Motor neuron (in vitro differentiated cells): Measurements from ENCODE around the gene ZDHHC14. TPM values are rescaled to one million over a fixed set of nuclear protein-coding genes. Genes with fewer than 3 reads are reported as not detected.

ENCODE experiments used
- ATAC-seq, 8 experiments: fragments of 200-7000 bp; cut with Tn5 transposase; replicated peaks in 6 of 8; 2 replicates each; pipeline ENCODE4 v1.8.0; 2021; ENCODE audit warnings: mild to moderate bottlenecking in 8 of 8, moderate library complexity in 8 of 8
- H3K27ac ChIP-seq, 2 donors: fragments of 250-450 bp; sonication (Bioruptor Pico); 2 replicates each; pipeline ENCODE4 v1.9.0; 2021; ENCODE audit warnings: antibody characterized with exemption in 2 of 2, mild to moderate bottlenecking in 2 of 2, moderate library complexity in 1 of 2
- H3K4me1 ChIP-seq, 2 donors: fragments of 250-450 bp; sonication (Bioruptor Pico); replicated peaks in 1 of 2; 2 replicates each; pipeline ENCODE4 v1.6.1; 2021; ENCODE audit warnings: antibody characterized with exemption in 2 of 2, mild to moderate bottlenecking in 2 of 2, moderate library complexity in 1 of 2
- H3K4me3 ChIP-seq, 5 donors: fragments of 250-450 bp; sonication (Bioruptor Pico); 2 replicates each; pipeline ENCODE4 v1.9.0; 2021; ENCODE audit warnings: antibody characterized with exemption in 5 of 5, mild to moderate bottlenecking in 5 of 5, moderate library complexity in 4 of 5
- WGBS, 10 experiments: fragments of 450-650 bp; shearing (Covaris generic); methylation state at CpG; one replicate each; pipeline ENCODE4 v1.0.0; 2022; 5-methylcytosine and 5-hydroxymethylcytosine counted together
- in situ Hi-C, 9 experiments: fragments of 400-800 bp; cut with MboI; loops; one replicate each; pipeline ENCODE4 v1.15.0; 2021; ENCODE audit warnings: low sequenced_read_pairs in 9 of 9, low pct_unique_long_range_greater_than_20kb in 2 of 9; ENCODE audit not compliant: unreplicated experiment in 9 of 9
- total RNA-seq, 8 experiments: library from RNA; unstranded; fragments of 300-600 nt; gene quantifications; 2 replicates each; pipeline versions ENCODE4 v1.2.3 to v1.2.4, GENCODE V29; 2022

ZDHHC14 gene
- total RNA-seq, 8 experiments from 2014 or later, result 2.9 to 22.7 (median 3.7) TPM

DNA sequence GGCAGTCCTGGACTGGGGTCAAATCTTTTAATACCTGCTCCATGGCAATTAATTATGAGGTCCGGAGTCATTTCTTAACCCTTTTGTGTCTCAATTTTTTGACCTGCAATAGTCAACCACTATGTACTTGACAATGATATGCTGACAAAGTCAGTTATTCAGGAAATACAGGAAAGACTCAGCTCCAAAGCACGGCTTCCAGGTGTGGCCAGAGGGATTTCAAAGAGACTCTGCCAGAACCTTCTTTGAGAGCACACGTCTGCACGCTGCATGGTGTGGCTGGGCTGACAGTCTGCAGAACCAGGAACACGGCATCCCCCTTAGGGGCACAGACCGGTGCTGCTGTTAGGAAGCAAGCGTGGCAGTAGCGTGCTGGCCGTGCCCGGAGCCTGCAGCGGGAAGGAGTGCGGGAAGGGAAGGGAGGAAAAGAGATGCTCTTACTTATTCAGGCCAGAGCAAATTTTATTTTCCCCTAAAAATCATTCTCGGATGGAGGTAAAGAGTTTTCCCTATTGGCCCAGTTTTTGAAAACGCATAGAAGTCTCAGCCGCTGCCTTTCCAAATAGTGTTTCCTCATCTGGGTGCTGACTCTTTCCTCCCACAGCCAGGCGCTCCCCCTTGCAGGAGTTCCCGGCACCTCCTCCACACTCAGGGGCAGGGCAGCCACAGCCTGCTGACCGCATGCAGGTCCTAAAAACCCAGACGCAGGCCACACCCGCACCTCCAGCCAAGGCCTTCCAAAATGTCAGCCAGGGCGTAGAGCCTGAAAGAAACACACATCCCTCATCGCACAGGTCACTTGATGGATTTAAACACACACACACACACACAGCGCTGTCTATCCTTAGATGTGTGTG is 254.6 kb downstream of the ZDHHC14 start:
- ATAC-seq, result peak in 3 of 8 experiments; percentile 58 to 79 (median 65)
- 57 to 100% (median 85%) methylated on average over 1 to 14 of the region's 23 CpGs; no CpG with 5 or more reads in 3 of the 10 experiments for WGBS, 10 experiments
- H3K4me1 ChIP-seq, result peaks cover 0 to 9% of the 10 kb centered on the region in 2 donors
- H3K27ac ChIP-seq, result no peak overlapping the region
- in situ Hi-C loops, result no loop called here
- no peak overlapping the region for H3K4me3 ChIP-seq

DNA sequence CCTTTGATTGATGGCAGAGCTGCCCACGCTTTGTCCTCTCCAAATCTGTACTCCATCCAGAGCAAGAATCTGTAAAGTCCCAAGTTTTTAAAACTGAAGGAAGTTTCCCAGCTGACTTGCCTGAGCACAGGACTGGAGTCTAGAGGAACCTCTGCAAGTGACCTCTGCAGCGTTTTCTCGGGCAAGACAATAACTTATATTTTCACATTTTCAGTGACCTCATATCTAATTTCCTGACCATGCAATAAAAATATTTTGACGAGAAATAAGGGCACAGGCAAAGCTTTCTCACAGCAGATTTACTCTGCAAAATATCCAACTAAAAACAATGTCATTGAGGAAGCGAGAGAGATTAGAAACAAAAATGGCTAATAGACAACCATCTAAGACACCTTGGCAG is 256.5 kb downstream of the ZDHHC14 start:
- no peak overlapping the region for H3K4me3 ChIP-seq
- H3K27ac ChIP-seq, result no peak overlapping the region
- in situ Hi-C loops, result no loop called here
- WGBS, 10 experiments, result 86 to 100% (median 93%) methylated on average over 1 to 5 of the region's 5 CpGs
- no peak for ATAC-seq
- peaks cover 0 to 9% of the 10 kb centered on the region in 2 donors for H3K4me1 ChIP-seq

DNA sequence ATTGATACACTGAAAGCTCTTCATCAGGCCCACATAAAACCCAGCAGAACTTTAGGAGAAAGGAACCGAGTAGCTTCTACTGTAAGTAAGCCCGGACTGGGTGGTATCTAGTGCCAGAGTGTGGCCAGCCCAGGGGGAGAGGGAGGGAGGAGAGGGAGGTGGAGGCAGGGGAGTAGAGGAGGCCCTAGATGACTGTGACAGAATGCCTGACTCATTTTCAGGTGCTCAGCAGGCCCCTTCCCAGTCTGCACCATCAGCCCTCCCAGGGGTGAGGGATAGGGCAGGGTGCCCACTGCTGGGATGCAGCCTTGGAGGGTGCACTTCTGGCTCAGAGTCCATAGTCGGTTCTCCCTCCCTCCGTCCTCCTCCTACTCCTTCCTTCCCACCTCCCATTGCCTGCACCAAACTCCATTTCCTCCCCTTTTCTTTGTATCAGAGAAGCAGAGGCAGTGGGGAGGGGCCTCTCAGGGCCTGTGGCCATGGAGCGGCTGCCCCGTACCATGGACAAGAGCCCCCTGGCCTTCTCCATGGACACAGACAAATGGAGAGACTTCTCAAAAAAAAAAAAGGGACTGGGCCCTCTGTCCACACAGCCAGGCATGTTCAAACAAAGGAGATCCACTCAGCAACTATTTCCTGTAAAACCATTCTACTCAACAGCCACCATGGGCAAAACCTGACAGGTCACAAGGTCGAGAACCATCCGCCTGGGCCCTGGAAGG is 257.1 kb downstream of the ZDHHC14 start:
- ATAC-seq, result peak in 3 of 8 experiments; percentile 53 to 96 (median 73)
- H3K4me3 ChIP-seq, result no peak overlapping the region
- peaks cover 0 to 9% of the 10 kb centered on the region in 2 donors for H3K4me1 ChIP-seq
- H3K27ac ChIP-seq, result no peak overlapping the region
- 60 to 90% (median 80%) methylated on average over 1 to 4 of the region's 8 CpGs; no CpG with 5 or more reads in 3 of the 10 experiments for WGBS, 10 experiments
- in situ Hi-C loops, result no loop called here

DNA sequence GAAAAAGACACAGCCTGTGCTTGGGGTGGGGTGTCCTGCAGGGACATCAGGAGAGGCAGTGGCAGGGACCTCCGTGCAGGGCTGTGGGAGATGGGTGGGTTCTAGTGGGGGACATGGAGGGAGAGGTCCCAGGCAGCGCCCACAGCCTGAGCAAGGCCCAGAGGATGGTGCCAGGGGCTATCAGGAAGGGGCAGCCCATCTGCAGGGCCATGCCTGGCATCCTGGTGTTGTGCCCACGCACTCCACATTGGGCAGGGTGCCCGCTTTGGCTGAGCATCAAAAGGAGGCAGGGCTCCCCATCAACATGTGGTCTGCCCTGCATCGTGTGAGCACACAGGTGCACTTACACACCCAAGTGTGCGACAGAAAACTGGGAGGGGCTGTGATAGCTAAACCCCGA is 257.8 kb downstream of the ZDHHC14 start:
- 80 to 100% (median 92%) methylated on average over 1 to 2 of the region's 7 CpGs; no CpG with 5 or more reads in 7 of the 10 experiments for WGBS, 10 experiments
- H3K27ac ChIP-seq, result no peak overlapping the region
- peaks cover 0 to 9% of the 10 kb centered on the region in 2 donors for H3K4me1 ChIP-seq
- no peak for ATAC-seq
- no peak overlapping the region for H3K4me3 ChIP-seq
- in situ Hi-C loops, result no loop called here

DNA sequence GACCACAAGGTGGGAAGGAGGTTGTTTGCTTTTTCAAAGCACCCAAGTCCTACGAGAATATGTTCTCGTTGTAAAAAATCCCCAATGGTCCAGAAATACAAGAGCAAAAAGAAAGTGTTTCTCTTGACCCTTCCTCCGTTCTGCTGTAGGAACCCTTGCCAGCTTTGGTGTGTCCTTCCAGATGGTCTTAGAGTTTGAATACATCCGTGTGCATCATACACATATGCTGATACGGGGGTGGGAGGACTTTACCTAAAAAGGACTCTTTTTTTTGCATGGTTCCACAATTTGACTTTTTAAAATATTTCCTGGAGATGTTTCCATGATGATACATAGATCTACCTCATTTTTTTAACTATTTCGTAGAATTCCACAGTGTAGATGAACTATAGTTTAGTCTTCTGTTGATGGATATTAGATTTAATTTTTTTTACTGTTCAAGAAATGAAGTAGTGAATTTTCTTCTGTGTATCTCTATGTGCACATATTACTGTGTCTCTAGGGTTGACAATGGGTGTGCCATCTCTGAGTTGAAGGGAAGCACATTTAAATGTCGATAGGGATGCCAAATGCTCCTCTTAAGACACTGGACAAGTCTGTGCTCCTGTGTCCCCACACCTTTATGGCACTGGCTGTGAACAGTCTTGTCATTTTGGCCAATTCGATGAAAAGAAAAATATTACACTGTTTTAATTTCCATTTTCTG is 259.9 kb downstream of the ZDHHC14 start:
- in situ Hi-C loops, result no loop called here
- ATAC-seq, result peak in 3 of 8 experiments; percentile 76 to 85 (median 78)
- peaks cover 0 to 15% of the 10 kb centered on the region in 2 donors for H3K4me1 ChIP-seq
- H3K4me3 ChIP-seq, result no peak overlapping the region
- WGBS, 10 experiments, result 22 to 97% (median 60%) methylated on average over 1 to 8 of the region's 8 CpGs; no CpG with 5 or more reads in 1 of the 10 experiments
- no peak overlapping the region for H3K27ac ChIP-seq

DNA sequence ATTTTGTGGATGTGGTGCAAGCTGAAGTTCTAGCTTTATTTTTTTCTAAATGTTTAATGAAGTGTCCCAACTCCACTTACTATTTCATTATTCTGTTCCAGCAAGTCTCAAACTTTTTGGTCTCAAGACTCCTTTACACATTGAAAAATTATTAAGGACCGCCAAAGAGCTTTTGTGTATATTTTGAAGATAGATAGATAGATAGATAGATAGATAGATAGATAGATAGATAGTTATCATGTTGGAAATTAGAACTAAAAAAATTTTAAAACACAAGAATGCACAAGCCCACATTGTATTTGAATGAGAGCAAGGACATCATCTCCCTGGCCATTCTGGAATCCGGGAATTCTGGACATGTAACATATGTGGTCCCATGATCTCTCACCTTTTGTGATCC is 260.8 kb downstream of the ZDHHC14 start:
- 82 to 100% (median 100%) methylated on average over 1 to 2 of the region's 2 CpGs; no CpG with 5 or more reads in 1 of the 10 experiments for WGBS, 10 experiments
- no peak overlapping the region for H3K27ac ChIP-seq

DNA sequence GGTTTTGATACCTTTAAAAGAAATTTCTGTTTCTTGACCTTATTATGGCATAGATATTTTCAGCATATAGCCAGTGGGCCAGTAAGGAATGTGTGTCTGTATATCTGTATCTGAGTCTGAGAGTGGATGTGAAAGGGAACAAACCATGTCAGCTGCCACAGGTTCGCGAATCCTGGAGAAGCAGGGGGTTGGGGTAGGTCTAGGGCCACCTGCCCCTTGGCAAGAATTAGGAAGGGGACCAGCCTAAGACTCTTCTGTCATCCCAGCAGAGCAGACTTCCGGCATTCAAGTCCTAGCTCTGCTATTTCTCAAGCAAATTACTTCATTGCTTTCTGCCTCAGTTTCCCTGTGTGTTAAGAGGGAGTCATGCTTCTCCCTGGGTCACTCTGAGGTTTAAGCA is 261.7 kb downstream of the ZDHHC14 start:
- in situ Hi-C loops, result no loop called here
- no peak overlapping the region for H3K4me3 ChIP-seq
- WGBS, 10 experiments, result 94 to 100% (median 100%) methylated on average over 1 to 3 of the region's 3 CpGs; no CpG with 5 or more reads in 5 of the 10 experiments

More for the DNA sequence above, 260.8 kb downstream of the ZDHHC14 start:
- Histone ChIP-seq H3K4me3 (no peak overlapping the region), H3K4me1 (peaks cover 0 to 15% of the 10 kb centered on the region in 2 donors)
- ATAC-seq, result no peak
- in situ Hi-C loops, result no loop called here

DNA sequence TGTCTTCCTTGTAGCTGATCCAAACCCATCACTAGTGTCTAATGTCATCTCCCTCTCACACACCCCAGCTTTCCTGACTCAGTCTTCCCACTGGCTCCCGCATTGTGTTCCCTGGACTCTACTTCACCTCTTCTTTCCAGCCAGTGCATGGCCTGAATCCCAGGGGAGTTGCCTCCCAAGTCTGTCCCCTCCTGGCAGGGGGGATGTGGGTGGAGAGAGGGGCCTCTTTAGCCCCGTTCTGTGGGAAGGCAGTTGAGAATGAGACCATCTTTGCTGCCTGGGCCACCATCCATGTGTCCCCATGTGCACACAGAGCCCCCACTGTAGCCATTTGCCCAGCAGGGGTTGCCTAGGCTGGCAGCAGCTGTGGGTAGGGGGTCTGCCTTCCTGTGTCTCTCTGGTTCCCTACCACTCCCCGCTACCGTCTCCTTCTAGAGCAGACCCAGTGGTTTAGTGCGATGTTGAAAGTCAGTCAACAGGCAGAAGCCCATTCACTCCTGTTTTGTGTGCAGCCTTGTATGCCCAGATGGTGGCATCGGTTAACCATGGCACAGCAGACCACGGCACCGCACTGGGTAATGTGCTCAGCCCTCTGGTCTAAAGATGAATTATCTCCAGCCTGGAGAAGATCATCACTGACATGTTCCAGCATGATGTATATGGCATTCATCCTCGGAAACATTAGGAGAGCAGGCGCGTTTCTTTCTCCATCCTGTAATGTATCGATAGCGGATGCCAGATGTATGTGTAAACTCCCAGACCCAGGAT is 263.2 kb downstream of the ZDHHC14 start:
- in situ Hi-C loops, result no loop called here
- H3K27ac ChIP-seq, result no peak overlapping the region
- H3K4me1 ChIP-seq, result peaks cover 3 to 6% of the 10 kb centered on the region in 2 donors
- peak in 3 of 8 experiments; percentile 24 to 74 (median 46) for ATAC-seq
- 28 to 100% (median 83%) methylated on average over 1 to 9 of the region's 13 CpGs; no CpG with 5 or more reads in 1 of the 10 experiments for WGBS, 10 experiments
- no peak overlapping the region for H3K4me3 ChIP-seq

More for the DNA sequence above, 261.7 kb downstream of the ZDHHC14 start:
- H3K4me1 ChIP-seq, result peaks cover 0 to 15% of the 10 kb centered on the region in 2 donors
- H3K27ac ChIP-seq, result no peak overlapping the region
- ATAC-seq, result no peak

DNA sequence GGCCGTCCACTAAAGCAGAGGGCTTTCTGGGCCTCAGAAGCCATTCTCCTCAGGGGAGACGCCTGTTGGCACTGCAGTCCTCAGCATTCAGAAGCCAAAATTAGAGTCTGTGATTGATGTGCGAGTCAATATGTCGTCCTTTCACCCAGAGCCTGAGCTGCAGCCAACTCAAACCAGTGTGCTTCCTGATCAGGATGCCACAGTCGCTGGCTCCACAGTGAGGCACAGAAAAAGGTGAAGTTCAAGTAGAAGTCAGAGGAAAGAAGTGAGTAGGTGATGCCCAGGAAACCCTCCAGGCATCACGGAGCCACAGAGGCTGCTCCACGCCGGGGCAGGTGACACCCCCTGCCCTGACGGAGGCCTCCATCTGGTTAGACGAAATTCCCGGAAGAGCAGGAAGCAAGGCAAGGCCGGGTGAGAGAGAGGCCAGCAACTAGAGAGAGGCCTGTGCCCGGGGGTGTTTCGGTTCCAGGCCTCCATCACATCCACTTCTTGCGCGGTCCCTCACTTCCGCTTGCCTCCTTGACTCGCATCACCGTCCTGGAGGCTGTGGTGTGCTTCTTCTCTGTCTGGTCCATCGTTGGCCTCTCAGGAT is 264.3 kb downstream of the ZDHHC14 start:
- in situ Hi-C loops, result no loop called here
- WGBS, 10 experiments, result 74 to 100% (median 94%) methylated on average over 1 to 7 of the region's 20 CpGs; no CpG with 5 or more reads in 3 of the 10 experiments
- no peak overlapping the region for H3K4me3 ChIP-seq
- H3K27ac ChIP-seq, result no peak overlapping the region
- peaks cover 3 to 6% of the 10 kb centered on the region in 2 donors for H3K4me1 ChIP-seq
- peak in 1 of 8 experiments; percentile 51 for ATAC-seq

DNA sequence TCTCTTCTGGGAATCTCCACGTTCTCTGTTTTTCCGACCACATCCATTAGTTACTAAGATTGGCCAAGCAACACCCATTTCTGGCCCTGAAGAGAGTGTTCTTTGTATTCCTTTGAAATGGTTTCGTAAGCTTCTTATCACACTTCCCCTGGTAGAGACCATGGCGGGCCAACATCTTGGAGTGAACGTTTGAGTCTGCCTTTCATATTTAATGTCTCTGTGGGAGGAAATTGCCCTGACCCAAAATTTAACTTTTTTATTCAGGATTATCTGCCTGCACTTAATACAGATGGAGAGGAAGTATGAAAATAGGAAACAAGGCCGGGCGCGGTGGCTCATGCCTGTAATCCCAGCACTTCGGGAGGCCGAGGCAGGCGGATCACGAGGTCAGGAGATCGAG is 265.0 kb downstream of the ZDHHC14 start:
- WGBS, 10 experiments, result 83 to 100% (median 94%) methylated on average over 1 to 12 of the region's 13 CpGs; no CpG with 5 or more reads in 2 of the 10 experiments
- ATAC-seq, result no peak
- no peak overlapping the region for H3K27ac ChIP-seq
- H3K4me1 ChIP-seq, result peaks cover 3 to 6% of the 10 kb centered on the region in 2 donors
- H3K4me3 ChIP-seq, result no peak overlapping the region
- in situ Hi-C loops, result no loop called here

DNA sequence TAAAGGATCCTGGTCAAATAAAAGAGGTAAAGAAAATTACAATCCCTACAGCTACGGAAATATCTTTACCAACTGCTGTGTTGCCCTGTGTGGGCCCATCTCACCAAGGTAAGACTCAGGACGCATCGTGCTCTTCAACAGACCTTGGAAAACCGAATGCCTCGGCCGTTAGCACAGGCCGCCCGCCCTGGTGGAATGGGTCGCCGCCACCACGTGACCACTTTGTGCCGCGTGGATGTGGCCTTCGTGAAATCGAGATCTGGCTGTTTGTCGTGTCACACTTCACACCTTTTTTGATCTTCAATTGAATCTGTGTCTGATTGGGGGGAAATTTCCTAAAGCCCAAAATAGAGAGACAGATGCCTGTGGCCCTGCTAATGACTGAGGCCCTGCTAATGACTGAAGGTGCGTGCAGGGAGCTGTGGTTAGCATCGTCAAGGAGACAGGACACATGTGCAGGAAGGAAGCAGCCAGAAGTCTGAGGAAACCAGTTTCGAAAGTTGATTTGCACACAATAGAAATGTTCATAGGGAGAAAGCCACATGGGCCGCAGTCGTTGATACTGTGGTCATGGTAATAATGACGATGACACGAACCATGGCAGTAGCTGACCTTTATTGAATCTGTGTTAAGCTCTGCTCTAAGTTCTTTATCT is 266.4 kb downstream of the ZDHHC14 start:
- ATAC-seq, result no peak
- WGBS, 10 experiments, result 90 to 98% (median 94%) methylated on average over 4 to 20 of the region's 23 CpGs; no CpG with 5 or more reads in 1 of the 10 experiments
- Histone ChIP-seq H3K27ac (no peak overlapping the region), H3K4me1 (peaks cover 3 to 6% of the 10 kb centered on the region in 2 donors), H3K4me3 (no peak overlapping the region)
- in situ Hi-C loops, result no loop called here
